ENCODE data around the gene PLXNB1.

DNA sequence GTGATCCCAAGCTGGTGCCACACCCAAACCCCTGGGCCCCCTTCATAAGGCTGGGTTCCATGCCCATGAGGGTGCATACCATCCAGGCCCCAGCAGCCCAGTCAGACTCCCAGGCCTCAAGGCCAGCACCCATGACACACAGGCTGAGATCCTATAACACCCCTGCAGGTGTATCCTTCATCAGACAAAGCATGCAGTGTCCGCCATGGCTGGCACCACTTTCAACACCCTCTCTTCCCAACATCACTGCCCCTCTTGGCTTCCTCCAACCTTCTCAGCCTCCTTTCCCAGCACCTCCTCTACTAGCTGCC, 6.5 kb upstream of the PLXNB1 start:
- no peak for TF ChIP-seq CTCF (IDR thresholded peaks at IDR 0.05 in 2 of 3, conservative IDR thresholded peaks at IDR 0.05 in 1 of 3; ENCODE audit: control insufficient read depth in 2 of 3, extremely low read depth in 1 of 3, insufficient read depth in 1 of 3, low read depth in 3 of 3, low read length in 3 of 3)
- no peak for TF ChIP-seq POLR2A (IDR thresholded peaks at IDR 0.05; ENCODE audit: low read depth, low read length)
- TF ChIP-seq YY1 (IDR thresholded peaks at IDR 0.05; ENCODE audit: low read depth, low read length) = no peak
- no peak for TF ChIP-seq SKIL (IDR thresholded peaks at IDR 0.05; ENCODE audit: low read depth, poor library complexity, severe bottlenecking)
- TF ChIP-seq POLR2AphosphoS5 (IDR thresholded peaks at IDR 0.05; ENCODE audit: low read length) = no peak
- no peak for TF ChIP-seq SIN3A (IDR thresholded peaks at IDR 0.05; ENCODE audit: low read depth, low read length)
- TF ChIP-seq BMI1 (IDR thresholded peaks at IDR 0.05; ENCODE audit: borderline replicate concordance) = no peak
- TF ChIP-seq ZBED1 (IDR thresholded peaks at IDR 0.05; ENCODE audit: borderline replicate concordance) = no peak
- no peak for TF ChIP-seq REST (IDR thresholded peaks at IDR 0.05; ENCODE audit: low read depth, low read length)
- no peak for TF ChIP-seq ETV6 (conservative IDR thresholded peaks at IDR 0.05 in 1 of 2, IDR thresholded peaks at IDR 0.05 in 1 of 2; ENCODE audit: borderline replicate concordance in 1 of 2, low read depth in 1 of 2)
- TF ChIP-seq NR2C2 (IDR thresholded peaks at IDR 0.05; ENCODE audit: borderline replicate concordance, control insufficient read depth, insufficient read length, low read depth) = no peak
- TF ChIP-seq EZH2 (IDR thresholded peaks at IDR 0.05; ENCODE audit: borderline replicate concordance, control insufficient read depth, low read depth, low read length) = no peak
